ENCODE results near the gene STMN3.

Gene STMN3

GRCh38 chr20:63591147-63591533 is 62.1 kb downstream of the STMN3 start:
- DNase-seq (ENCODE audit: extremely low read depth in 1 of 2, low read depth in 1 of 2): no peak

- no peak for DNase-seq (ENCODE audit: extremely low read depth in 1 of 2, low read depth in 1 of 2)
These were observed 62.7 kb downstream of the STMN3 start for GRCh38 chr20:63590218-63591146.
